ENCODE data around the gene HSBP1. TPM values are rescaled to one million over a fixed set of nuclear protein-coding genes. Genes with fewer than 3 reads are reported as not detected.

HSBP1 gene
- total RNA-seq, 1 experiment from 2014 or later, result 83.5 TPM

Other genes with a start within 250 kb of the HSBP1 start
- gene MLYCD, start 91.1 kb downstream of the HSBP1 start, total RNA-seq (2014; rRNA removed; shearing (Covaris generic)), result 0.95 and 1.6 TPM in 2 replicates
- 53.5 and 57.5 TPM in 2 replicates for gene OSGIN1, start 145.3 kb downstream of the HSBP1 start, total RNA-seq (2014; rRNA removed; shearing (Covaris generic))
- 1.1 and 1.8 TPM in 2 replicates for gene NECAB2, start 160.3 kb downstream of the HSBP1 start, total RNA-seq (2014; rRNA removed; shearing (Covaris generic))
- gene SLC38A8, start 234.8 kb downstream of the HSBP1 start, total RNA-seq (2014; rRNA removed; shearing (Covaris generic)), result not detected in 2 replicates

Measured in NCI-H460 (cell line).